ENCODE measurements around the gene PRLR. TPM values are rescaled to one million over a fixed set of nuclear protein-coding genes. Genes with fewer than 3 reads are reported as not detected.

Gene PRLR
- total and polyA plus RNA-seq, 2 of the 8 experiments (the other 6 are each of a cell fraction or from before 2014, with no cell fraction given): 0.53 to 2.5 TPM

DNA sequence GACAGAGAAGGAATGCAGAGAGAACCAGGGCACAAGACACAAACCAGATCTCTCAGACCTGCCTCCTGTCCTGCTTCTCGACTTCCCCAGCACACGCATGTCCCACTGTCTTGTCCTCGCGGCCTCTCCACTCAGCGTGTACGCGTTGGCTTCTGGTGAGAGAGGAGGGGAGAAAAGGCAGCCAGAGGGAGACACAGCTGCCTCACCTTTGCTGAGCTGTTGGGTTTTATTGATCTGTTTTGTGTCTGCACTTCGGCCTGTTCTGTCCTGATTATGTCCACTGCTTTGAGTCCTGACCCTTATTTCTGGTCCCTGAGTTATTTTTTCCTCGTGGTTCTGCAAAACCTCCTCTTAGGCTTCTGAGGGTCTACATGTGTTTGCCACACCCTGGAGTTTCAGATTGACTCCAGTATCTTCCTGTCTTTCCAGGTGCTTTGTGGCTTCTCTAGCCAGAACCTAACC is 95.0 kb downstream of the PRLR start:
- TF ChIP-seq EZH2 (IDR thresholded peaks at IDR 0.05; ENCODE audit: low read depth, low read length, severe bottlenecking): no peak
- no peak for TF ChIP-seq JUN (IDR thresholded peaks at IDR 0.05; ENCODE audit: low read depth, low read length)
- Histone ChIP-seq H3K79me2 (ENCODE audit: control insufficient read depth in 1 of 2, insufficient read depth in 2 of 2, low read length in 2 of 2) (no peaks in the 10 kb centered on the region), H3K9me3 (ENCODE audit: insufficient read depth in 2 of 2, low read depth in 1 of 2, low read length in 1 of 2) (no peaks in the 10 kb centered on the region), H4K91ac (replicated peaks; ENCODE audit: insufficient read length, low read length) (no peak overlapping the region), H2BK15ac (ENCODE audit: low read length) (no peak overlapping the region), H3K79me1 (ENCODE audit: low read depth, low read length) (no peaks in the 10 kb centered on the region), H3K9ac (replicated peaks in 1 of 4; ENCODE audit: extremely low read depth in 1 of 4, low read depth in 3 of 4, low read length in 3 of 4) (no peak overlapping the region), H3K27me3 (replicated peaks in 1 of 4; ENCODE audit: control insufficient read depth in 3 of 4, extremely low read depth in 1 of 4, insufficient read depth in 3 of 4, low read length in 3 of 4) (no peaks in the 10 kb centered on the region), H2BK20ac (ENCODE audit: low read length) (no peak overlapping the region), H3K56ac (replicated peaks; ENCODE audit: insufficient read length, low read depth, low read length) (no peak overlapping the region), H3K23me2 (ENCODE audit: low read depth, low read length) (no peaks in the 10 kb centered on the region), H3K4me2 (ENCODE audit: insufficient read depth in 1 of 2, low read depth in 2 of 2, low read length in 2 of 2) (no peak overlapping the region), H3K4me3 (ENCODE audit: extremely low read depth in 1 of 4, insufficient read depth in 2 of 4, low read depth in 3 of 4, low read length in 4 of 4) (no peak overlapping the region), H3K36me3 (ENCODE audit: control insufficient read depth in 2 of 4, insufficient read depth in 4 of 4, low read length in 3 of 4) (no peaks in the 10 kb centered on the region), H2BK120ac (replicated peaks; ENCODE audit: low read depth, low read length) (no peak overlapping the region), H2AK5ac (ENCODE audit: low read depth, low read length) (no peak overlapping the region), H3K4ac (replicated peaks; ENCODE audit: insufficient read length, low read depth, low read length) (no peak overlapping the region), H3K4me1 (replicated peaks in 1 of 4; ENCODE audit: control insufficient read depth in 3 of 4, insufficient read depth in 4 of 4, low read length in 3 of 4) (no peaks in the 10 kb centered on the region), H4K20me1 (replicated peaks in 1 of 2; ENCODE audit: control insufficient read depth in 1 of 2, insufficient read depth in 2 of 2, low read length in 2 of 2) (no peaks in the 10 kb centered on the region), H2BK5ac (ENCODE audit: low read depth, low read length) (no peak overlapping the region), H3K18ac (ENCODE audit: extremely low read depth, low read length) (no peak overlapping the region), H4K8ac (ENCODE audit: extremely low read depth, insufficient read depth, low read length) (no peak overlapping the region), H3K23ac (ENCODE audit: insufficient read length) (no peak overlapping the region), H2AFZ (ENCODE audit: low read length) (no peak overlapping the region), H2BK12ac (ENCODE audit: low read depth, low read length) (no peak overlapping the region), H4K5ac (ENCODE audit: insufficient read length, low read depth, low read length) (no peak overlapping the region), H3K14ac (ENCODE audit: insufficient read length) (no peak overlapping the region), H3K27ac (ENCODE audit: low read depth, low read length) (no peak overlapping the region)
- no peak for FAIRE-seq
- WGBS, 2 experiments (ENCODE audit: extremely low coverage in 1 of 2, insufficient coverage in 1 of 2, insufficient read length in 1 of 2, insufficient replicate concordance in 2 of 2, low coverage in 1 of 2, low lambda C conversion rate in 2 of 2, missing lambda C conversion rate in 1 of 2): 82% methylated on average over 9 of the region's 9 CpGs; no CpG with 5 or more reads in 1 of the 2 experiments
- DNase-seq (ENCODE audit: low read depth in 1 of 2, low spot score in 2 of 2): no peak
- ChIA-PET POLR2A (ENCODE audit: partially characterized antibody) (no interaction called here), CTCF (ENCODE audit: partially characterized antibody) (interaction anchor here (0.6 to 4.0 kb wide), 3 partner anchors 16 to 452 kb away, joined by 3 to 15 read pairs (median 6); no protein-coding TSS in a partner anchor)
